WTC11 (cell line): ENCODE results near the gene ST3GAL5. TPM values are rescaled to one million over a fixed set of nuclear protein-coding genes. Genes with fewer than 3 reads are reported as not detected.

Source experiments
- ATAC-seq: fragments of 200-7000 bp; cut with Tn5 transposase; 2 replicates; pipeline ENCODE4 v1.10.0; 2021; ENCODE audit warnings: mild to moderate bottlenecking, moderate library complexity
- CTCF ChIA-PET: fragments of 300-600 bp; sonication (Branson Sonifier 250); formaldehyde crosslinking; loops from one replicate; lab custom pipeline; 2021; ENCODE audit warnings: antibody characterized with exemption; lab: Charles Lee
- POLR2A ChIA-PET: fragments of 350-600 bp; sonication (Branson Sonifier 250); formaldehyde crosslinking; loops from one replicate; lab custom pipeline; 2021; ENCODE audit warnings: antibody characterized with exemption; lab: Charles Lee
- DNase-seq: peaks from one replicate; pipeline ENCODE4 v3.0.0; 2021; ENCODE audit warnings: low spot score
- H3K27ac Mint-ChIP-seq: 2 replicates; pipeline ENCODE4 v1.8.0; 2021; ENCODE audit warnings: mixed read lengths
- H3K27me3 Mint-ChIP-seq: 2 replicates; pipeline ENCODE4 v1.8.0; 2021; ENCODE audit warnings: low read depth, mild to moderate bottlenecking, moderate library complexity, mixed read lengths
- H3K36me3 Mint-ChIP-seq: 2 replicates; pipeline ENCODE4 v1.8.0; 2021; ENCODE audit warnings: mixed read lengths
- H3K4me1 Mint-ChIP-seq: 2 replicates; pipeline ENCODE4 v1.8.0; 2022; ENCODE audit warnings: mixed read lengths
- H3K4me3 Mint-ChIP-seq: 2 replicates; pipeline ENCODE4 v1.8.0; 2021; ENCODE audit warnings: mild to moderate bottlenecking, moderate library complexity, mixed read lengths
- H3K9me3 Mint-ChIP-seq: 2 replicates; pipeline ENCODE4 v1.8.0; 2021; ENCODE audit warnings: mixed read lengths
- GRHL2 ChIP-seq: fragments of 250-450 bp; sonication (Bioruptor Pico); IDR thresholded peaks from 2 replicates; pipeline ENCODE4 v1.8.0; 2022; ENCODE audit warnings: mild to moderate bottlenecking, moderate library complexity; ENCODE audit not compliant: insufficient replicate concordance, severe bottlenecking
- NR1H2 ChIP-seq: sonication (generic); formaldehyde crosslinking; IDR thresholded peaks from 2 replicates; pipeline ENCODE4 v1.9.0; 2021; ENCODE audit warnings: mild to moderate bottlenecking, moderate library complexity, missing genetic modification reagents
- SOX15 ChIP-seq: fragments of 250-450 bp; sonication (Bioruptor Pico); IDR thresholded peaks from 2 replicates; pipeline ENCODE4 v1.9.0; 2021; ENCODE audit warnings: mild to moderate bottlenecking
- ZNF138 ChIP-seq: sonication (generic); formaldehyde crosslinking; conservative IDR thresholded peaks from 2 replicates; pipeline ENCODE4 v1.8.1; 2022; ENCODE audit warnings: mild to moderate bottlenecking, moderate library complexity, missing genetic modification reagents
- total RNA-seq: library from RNA; stranded (reverse); gene quantifications from 3 replicates; pipeline ENCODE4 v1.2.3, GENCODE V29; 2021
- TF ChIP-seq, protein P1 (sequence below): sonication (generic); formaldehyde crosslinking; IDR thresholded peaks from 2 replicates; pipeline ENCODE4 v1.8.1; 2022; ENCODE audit warnings: mild to moderate bottlenecking, moderate library complexity, missing genetic modification reagents
- TF ChIP-seq, protein P2 (sequence below): sonication (generic); formaldehyde crosslinking; IDR thresholded peaks from 2 replicates; pipeline ENCODE4 v1.8.1; 2023; ENCODE audit warnings: mild to moderate bottlenecking, missing genetic modification reagents
- TF ChIP-seq, protein P3 (sequence below): sonication (generic); formaldehyde crosslinking; IDR thresholded peaks from 2 replicates; pipeline ENCODE4 v1.8.0; 2023; ENCODE audit warnings: missing genetic modification reagents, mild to moderate bottlenecking, borderline replicate concordance
- TF ChIP-seq, protein P4 (sequence below): sonication (generic); formaldehyde crosslinking; IDR thresholded peaks from 2 replicates; pipeline ENCODE4 v1.8.1; 2022; ENCODE audit warnings: low read depth, mild to moderate bottlenecking, moderate library complexity, missing genetic modification reagents, borderline replicate concordance
- TF ChIP-seq, protein P5 (sequence below): sonication (generic); formaldehyde crosslinking; IDR thresholded peaks from 2 replicates; pipeline ENCODE4 v1.8.0; 2023; ENCODE audit warnings: missing genetic modification reagents

The ST3GAL5 gene
- total RNA-seq, 1 experiment from 2014 or later = 5.9 TPM

DNA sequence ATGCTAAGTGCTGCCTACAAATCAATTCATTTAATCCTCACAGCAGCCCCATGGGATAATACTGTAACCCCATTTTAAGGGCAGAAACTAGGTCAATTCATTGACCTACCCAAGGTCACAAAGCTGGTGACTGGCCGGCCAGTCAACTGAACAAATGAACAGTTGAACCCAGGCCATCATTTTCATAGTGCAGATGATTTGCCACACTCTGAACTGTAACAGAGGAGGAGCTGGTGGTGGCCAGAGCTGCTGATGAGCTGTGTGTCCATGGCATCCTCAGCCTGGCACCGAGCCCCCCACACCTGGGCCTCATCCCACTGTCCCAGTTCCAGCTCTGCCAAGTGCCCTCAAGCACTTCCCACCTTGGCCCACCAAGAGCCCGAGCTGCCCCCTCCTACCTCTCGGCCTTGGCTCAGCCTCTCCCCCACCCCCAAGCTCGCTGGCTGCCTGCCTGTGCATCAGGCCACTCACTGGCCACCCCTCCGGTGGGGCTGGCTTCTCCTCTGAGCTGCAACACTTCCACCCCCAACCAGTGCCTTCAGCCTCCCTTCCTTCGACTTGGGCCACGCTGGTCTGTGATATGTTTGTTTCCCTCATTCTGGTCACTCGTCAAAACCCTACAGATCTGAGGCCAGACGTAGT lies 76.6 kb downstream of the ST3GAL5 start:
- Mint-ChIP-seq H3K4me1 (peaks cover 3% of the 10 kb centered on the region; the same call in 1 of the 2 replicates), H3K36me3 (no peaks in the 10 kb centered on the region), H3K27ac (no peak overlapping the region), H3K4me3 (no peak overlapping the region), H3K9me3 (no peaks in the 10 kb centered on the region), H3K27me3 (peaks cover 3% of the 10 kb centered on the region; the same call in 1 of the 2 replicates)
- no peak for DNase-seq
- CTCF ChIA-PET = interaction anchor here (1.0 to 6.5 kb wide), 11 partner anchors 14 to 175 kb away, joined by 3 to 100 read pairs (median 9); partner anchors contain the start of gene ATOH8
- TF ChIP-seq SOX15 (CRISPR knock-in tag) (no peak), ZNF138 (CRISPR knock-in tag) (no peak)
- TF ChIP-seq, protein P1, sequence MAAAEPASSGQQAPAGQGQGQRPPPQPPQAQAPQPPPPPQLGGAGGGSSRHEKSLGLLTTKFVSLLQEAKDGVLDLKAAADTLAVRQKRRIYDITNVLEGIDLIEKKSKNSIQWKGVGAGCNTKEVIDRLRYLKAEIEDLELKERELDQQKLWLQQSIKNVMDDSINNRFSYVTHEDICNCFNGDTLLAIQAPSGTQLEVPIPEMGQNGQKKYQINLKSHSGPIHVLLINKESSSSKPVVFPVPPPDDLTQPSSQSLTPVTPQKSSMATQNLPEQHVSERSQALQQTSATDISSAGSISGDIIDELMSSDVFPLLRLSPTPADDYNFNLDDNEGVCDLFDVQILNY (CRISPR knock-in tag) = no peak
- TF ChIP-seq, all 79 proteins: peak for 0
- ATAC-seq = no peak
- POLR2A ChIA-PET = no interaction called here

DNA sequence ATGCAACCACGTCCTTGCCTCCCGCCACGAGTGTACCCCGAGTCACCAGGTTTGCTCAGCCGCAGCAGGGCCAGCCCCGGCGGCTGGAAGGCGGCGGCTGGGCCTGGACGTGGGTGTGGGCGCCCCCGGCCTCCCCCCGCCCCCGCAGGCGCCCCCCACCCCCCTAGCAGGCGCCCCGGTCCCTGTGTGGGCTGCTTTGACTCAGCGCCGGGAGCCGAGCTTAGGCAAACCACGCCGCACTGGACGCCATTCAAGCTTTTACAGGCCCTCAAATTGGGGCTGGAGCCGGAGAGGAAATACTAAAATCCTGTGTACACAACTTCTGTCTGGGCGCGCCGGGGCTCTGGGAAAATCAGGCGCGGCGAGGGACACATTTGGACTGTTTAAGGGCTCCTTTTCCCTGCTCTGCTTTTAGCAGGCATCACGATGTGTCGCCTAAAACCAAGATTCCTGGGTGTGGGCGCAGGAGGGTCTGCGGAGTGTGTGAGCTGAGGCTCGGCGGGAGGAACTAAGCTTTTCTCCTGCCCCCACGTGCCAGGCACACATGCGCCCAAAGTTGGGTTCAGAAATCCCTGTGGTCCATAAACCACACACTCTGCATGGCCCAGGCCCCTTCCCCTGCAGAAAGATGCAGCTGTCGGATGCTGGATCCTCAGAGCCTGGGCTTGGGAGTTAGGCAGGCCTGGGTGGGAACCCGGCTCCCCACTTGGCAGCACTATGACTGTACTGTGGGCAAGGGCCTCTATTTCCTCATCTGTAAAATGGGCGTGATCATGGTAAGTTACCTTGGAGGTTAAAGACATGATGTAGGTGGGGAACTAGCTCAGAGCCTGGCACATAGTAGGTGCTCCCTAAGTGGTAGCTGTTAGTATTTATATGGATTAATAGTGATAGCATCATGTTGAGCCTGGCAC lies 77.4 kb downstream of the ST3GAL5 start:
- ChIA-PET POLR2A (no interaction called here), CTCF (interaction anchor here (0.6 to 6.5 kb wide), 11 partner anchors 13 to 174 kb away, joined by 3 to 100 read pairs (median 6); partner anchors contain the start of gene ATOH8)
- TF ChIP-seq, protein P2, sequence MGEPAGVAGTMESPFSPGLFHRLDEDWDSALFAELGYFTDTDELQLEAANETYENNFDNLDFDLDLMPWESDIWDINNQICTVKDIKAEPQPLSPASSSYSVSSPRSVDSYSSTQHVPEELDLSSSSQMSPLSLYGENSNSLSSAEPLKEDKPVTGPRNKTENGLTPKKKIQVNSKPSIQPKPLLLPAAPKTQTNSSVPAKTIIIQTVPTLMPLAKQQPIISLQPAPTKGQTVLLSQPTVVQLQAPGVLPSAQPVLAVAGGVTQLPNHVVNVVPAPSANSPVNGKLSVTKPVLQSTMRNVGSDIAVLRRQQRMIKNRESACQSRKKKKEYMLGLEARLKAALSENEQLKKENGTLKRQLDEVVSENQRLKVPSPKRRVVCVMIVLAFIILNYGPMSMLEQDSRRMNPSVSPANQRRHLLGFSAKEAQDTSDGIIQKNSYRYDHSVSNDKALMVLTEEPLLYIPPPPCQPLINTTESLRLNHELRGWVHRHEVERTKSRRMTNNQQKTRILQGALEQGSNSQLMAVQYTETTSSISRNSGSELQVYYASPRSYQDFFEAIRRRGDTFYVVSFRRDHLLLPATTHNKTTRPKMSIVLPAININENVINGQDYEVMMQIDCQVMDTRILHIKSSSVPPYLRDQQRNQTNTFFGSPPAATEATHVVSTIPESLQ = no peak
- TF ChIP-seq, protein P3, sequence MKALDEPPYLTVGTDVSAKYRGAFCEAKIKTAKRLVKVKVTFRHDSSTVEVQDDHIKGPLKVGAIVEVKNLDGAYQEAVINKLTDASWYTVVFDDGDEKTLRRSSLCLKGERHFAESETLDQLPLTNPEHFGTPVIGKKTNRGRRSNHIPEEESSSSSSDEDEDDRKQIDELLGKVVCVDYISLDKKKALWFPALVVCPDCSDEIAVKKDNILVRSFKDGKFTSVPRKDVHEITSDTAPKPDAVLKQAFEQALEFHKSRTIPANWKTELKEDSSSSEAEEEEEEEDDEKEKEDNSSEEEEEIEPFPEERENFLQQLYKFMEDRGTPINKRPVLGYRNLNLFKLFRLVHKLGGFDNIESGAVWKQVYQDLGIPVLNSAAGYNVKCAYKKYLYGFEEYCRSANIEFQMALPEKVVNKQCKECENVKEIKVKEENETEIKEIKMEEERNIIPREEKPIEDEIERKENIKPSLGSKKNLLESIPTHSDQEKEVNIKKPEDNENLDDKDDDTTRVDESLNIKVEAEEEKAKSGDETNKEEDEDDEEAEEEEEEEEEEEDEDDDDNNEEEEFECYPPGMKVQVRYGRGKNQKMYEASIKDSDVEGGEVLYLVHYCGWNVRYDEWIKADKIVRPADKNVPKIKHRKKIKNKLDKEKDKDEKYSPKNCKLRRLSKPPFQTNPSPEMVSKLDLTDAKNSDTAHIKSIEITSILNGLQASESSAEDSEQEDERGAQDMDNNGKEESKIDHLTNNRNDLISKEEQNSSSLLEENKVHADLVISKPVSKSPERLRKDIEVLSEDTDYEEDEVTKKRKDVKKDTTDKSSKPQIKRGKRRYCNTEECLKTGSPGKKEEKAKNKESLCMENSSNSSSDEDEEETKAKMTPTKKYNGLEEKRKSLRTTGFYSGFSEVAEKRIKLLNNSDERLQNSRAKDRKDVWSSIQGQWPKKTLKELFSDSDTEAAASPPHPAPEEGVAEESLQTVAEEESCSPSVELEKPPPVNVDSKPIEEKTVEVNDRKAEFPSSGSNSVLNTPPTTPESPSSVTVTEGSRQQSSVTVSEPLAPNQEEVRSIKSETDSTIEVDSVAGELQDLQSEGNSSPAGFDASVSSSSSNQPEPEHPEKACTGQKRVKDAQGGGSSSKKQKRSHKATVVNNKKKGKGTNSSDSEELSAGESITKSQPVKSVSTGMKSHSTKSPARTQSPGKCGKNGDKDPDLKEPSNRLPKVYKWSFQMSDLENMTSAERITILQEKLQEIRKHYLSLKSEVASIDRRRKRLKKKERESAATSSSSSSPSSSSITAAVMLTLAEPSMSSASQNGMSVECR = no peak
- no peak for TF ChIP-seq NR1H2 (CRISPR knock-in tag)
- TF ChIP-seq GRHL2 (CRISPR knock-in tag) = no peak
- TF ChIP-seq, protein P4, sequence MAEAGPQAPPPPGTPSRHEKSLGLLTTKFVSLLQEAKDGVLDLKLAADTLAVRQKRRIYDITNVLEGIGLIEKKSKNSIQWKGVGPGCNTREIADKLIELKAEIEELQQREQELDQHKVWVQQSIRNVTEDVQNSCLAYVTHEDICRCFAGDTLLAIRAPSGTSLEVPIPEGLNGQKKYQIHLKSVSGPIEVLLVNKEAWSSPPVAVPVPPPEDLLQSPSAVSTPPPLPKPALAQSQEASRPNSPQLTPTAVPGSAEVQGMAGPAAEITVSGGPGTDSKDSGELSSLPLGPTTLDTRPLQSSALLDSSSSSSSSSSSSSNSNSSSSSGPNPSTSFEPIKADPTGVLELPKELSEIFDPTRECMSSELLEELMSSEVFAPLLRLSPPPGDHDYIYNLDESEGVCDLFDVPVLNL (CRISPR knock-in tag) = no peak
- TF ChIP-seq, protein P5, sequence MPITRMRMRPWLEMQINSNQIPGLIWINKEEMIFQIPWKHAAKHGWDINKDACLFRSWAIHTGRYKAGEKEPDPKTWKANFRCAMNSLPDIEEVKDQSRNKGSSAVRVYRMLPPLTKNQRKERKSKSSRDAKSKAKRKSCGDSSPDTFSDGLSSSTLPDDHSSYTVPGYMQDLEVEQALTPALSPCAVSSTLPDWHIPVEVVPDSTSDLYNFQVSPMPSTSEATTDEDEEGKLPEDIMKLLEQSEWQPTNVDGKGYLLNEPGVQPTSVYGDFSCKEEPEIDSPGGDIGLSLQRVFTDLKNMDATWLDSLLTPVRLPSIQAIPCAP (CRISPR knock-in tag) = no peak
- no peak for ATAC-seq
- DNase-seq = no peak
- Mint-ChIP-seq H3K27me3 (peaks cover 3% of the 10 kb centered on the region; the same call in 1 of the 2 replicates), H3K4me1 (peaks cover 3% of the 10 kb centered on the region; the same call in 1 of the 2 replicates), H3K4me3 (no peak overlapping the region), H3K36me3 (no peaks in the 10 kb centered on the region), H3K27ac (no peak overlapping the region), H3K9me3 (no peaks in the 10 kb centered on the region)
